SIG-M5 treated with dmso at 0.1 percent for 504 hours (cell line): ENCODE results near the gene CFB.
"Not testable (repeated sequence)": the region's sequence is repeated elsewhere in the genome, so short reads cannot be mapped to it uniquely, and the experiment has no call there.

ENCODE experiments used
- DNase-seq: peaks from one replicate; lab custom pipeline; 2025; ENCODE audit not compliant: unreplicated experiment; lab: John Stamatoyannopoulos, UW

Gene CFB

GRCh38 chr6:31970604-31971271 is 24.8 kb downstream of the CFB start:
- no peak for DNase-seq

DNA sequence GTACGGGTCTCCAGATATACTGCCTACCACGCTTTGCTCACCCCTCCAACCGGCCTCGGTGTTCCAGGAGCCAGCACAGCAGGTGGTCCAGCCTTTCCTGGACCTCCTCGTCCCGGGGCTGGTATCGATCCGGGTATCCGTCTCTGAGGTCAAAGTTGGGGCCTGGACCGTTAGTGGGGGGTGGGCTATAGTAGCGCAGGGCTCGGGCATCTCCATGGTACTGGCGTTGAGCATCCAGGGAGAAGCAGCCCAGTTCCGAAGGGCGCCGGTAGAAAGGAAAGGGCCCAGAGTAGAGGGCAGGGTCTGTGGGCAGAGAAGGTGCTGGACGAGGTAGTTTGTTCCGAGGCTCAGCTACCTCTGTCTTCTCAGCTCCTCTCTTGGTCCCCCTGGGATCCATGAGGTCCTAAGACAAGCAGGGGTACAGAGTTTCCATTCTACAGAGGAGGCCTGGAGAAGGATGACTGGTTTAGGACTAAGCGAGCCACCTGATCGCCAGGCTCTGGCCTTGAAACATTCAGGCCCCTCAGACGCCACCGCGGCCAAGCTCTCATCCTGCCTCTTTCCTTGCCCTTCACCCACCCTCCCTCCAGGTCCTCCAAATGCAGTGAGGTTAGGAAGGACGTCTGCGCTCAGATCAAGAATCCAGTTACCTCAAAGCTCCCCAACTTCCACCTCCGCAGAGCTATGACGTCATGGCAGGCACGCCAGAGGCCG is 25.5 kb downstream of the CFB start:
- DNase-seq: no peak

DNA sequence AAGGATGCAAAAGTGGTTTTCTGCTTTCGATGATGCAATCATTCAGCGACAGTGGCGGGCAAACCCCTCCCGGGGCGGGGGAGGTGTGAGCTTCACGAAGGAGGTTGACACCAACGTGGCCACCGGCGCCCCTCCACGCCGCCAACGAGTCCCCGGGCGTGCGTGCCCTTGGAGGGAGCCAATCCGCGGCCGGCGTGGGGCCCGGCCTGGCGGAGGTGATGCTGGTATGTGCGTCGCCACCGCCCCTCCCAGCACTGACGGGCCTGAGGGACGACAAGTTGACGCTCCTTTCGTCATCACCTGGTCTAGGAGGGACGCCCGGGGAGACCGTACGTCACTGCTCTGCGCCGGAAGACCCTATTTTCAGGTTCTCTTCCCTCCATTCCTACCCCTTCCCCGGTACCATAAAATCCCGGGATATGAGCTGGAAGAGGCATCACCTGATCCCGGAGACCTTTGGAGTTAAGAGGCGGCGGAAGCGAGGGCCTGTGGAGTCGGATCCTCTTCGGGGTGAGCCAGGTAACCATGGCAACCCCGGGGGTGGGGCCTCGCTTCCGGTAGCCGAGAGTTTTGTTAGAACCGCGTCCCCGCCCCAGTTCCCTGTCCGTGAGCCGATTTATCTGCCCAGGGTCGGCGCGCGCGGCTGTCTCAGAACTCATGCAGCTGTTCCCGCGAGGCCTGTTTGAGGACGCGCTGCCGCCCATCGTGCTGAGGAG is 26.3 kb downstream of the CFB start, which contains the start of gene DXO:
TSS of gene DXO (minus strand) at position 146 of the 716 bp plus-strand sequence. CDS start 463 bp downstream, outside the sequence.
- peak; percentile 95 for DNase-seq

- no peak for DNase-seq
Measured at GRCh38 chr6:31972709-31973350, 26.9 kb downstream of the CFB start.

DNA sequence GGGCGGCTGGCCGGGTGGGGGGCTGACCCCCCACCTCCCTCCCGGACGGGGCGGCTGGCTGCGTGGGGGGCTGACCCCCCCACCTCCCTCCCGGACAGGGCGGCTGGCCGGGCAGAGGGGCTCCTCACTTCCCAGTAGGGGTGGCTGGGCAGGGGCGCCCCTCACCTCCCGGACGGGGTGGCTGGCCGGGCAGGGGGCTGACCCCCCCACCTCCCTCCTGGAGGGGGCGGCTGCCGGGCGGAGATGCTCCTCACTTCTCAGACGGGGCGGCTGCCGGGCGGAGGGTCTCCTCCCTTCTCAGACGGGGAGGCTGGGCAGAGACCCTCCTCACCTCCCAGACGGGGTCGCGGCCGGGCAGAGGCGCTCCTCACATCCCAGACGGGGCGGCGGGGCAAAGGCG is 30.2 kb downstream of the CFB start:
- not testable (repeated sequence) for DNase-seq

GRCh38 chr6:31977816-31978431 is 32.0 kb downstream of the CFB start:
- DNase-seq: no peak

DNA sequence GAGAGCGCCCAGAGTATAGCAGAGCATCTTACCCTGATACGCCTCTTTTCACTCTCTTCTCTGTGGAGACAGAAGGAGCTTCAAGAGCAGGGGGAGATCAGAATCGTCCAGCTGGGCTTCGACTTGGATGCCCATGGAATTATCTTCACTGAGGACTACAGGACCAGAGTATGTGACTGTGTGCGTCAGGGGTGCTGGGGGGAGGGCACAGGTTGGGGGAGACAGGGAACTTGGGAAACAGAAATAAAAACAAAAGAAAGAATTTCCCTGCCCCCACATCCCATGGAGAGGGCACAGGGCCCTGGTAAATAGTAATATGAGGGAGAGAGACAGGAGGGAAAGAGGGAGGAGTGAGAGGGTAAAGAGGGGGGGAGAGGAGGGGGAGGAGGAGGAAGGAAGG is 32.9 kb downstream of the CFB start:
- no peak for DNase-seq

DNA sequence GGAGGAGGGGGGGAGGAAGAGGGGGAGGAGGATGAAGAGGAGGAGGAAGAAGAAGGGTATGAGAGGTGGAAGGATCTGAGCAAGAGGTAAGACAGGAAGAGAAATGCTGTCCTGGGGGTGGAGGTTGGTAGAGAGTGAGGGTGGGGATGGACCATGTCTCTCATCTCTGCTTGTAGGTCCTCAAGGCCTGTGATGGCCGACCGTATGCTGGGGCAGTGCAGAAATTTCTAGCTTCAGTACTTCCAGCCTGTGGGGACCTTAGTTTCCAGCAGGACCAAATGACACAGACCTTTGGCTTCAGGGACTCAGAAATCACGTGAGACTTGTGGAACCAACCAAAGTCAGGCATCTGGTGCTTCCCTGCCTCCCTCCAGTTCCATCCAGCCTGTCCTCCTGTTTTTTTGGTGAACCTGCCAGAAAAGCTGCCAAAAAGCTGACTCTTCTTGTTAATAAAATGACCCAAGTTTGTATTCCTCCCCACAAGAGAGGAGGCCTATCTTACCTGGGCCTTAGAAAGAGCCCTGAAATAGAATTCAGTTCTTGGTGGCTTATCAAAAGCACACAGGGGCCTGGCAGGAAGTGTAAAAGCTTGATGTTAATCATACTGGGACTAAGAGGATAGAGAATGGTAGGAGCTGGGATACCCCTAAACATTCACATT is 33.5 kb downstream of the CFB start:
- DNase-seq: no peak

- not testable (repeated sequence) for DNase-seq
Measured at GRCh38 chr6:31980195-31980876, 34.4 kb downstream of the CFB start.

- not testable (repeated sequence) for DNase-seq
Measured at GRCh38 chr6:31980998-31981397, 35.1 kb downstream of the CFB start.

DNA sequence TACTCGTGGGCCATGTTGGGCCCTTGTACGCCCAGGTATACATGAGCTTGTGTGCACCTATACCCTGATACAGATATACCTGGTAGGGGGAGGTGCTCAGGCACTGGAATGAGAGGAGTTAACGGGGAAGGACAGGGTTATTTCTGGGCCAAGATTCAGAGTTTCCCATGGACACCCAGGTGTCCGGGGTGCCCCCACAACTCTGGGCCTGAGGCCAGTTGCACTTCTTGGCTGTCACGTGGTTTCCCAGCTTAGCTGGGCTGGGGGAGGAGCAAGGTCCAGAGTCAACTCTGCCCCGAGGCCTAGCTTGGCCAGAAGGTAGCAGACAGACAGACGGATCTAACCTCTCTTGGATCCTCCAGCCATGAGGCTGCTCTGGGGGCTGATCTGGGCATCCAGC is 35.8 kb downstream of the CFB start, which contains the start of gene C4A:
TSS of gene C4A (plus strand) at position 314 of the 400 bp plus-strand sequence. CDS start at position 365, 51 bp downstream.
- DNase-seq: not testable (repeated sequence)

- DNase-seq: not testable (repeated sequence)
Measured at GRCh38 chr6:31989363-31989762, 43.5 kb downstream of the CFB start.

- not testable (repeated sequence) for DNase-seq
Measured at GRCh38 chr6:31994421-31994820, 48.5 kb downstream of the CFB start.

DNA sequence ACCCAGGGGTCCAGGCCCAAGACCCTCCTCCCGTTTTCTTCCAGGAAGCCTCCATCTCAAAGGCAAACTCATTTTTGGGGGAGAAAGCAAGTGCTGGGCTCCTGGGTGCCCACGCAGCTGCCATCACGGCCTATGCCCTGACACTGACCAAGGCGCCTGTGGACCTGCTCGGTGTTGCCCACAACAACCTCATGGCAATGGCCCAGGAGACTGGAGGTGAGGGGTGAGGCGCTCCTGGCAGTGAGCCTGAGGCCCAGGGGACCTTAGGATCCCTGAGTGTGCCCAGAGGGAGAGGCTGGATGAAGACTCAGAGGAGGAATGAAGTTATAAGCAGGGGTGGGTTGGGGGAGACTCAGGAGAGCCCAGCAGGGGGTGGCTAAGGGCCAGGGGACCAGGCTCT is 50.5 kb downstream of the CFB start:
- not testable (repeated sequence) for DNase-seq
